ENCODE measurements around the gene SCEL.

The SCEL gene

GRCh38 chr13:77584106-77584505 lies 48.6 kb downstream of the SCEL start:
- Histone ChIP-seq H3K9me3 (ENCODE audit: control insufficient read depth, insufficient read depth, low read length) (no peaks in the 10 kb centered on the region), H3K27me3 (ENCODE audit: control insufficient read depth, low read length) (no peaks in the 10 kb centered on the region)

GRCh38 chr13:77595166-77595810 lies 59.8 kb downstream of the SCEL start:
- no peaks in the 10 kb centered on the region for H4K20me1 ChIP-seq (ENCODE audit: control insufficient read depth, insufficient read depth, low read depth, low read length)
- H3K79me2 ChIP-seq (ENCODE audit: control insufficient read depth, low read length), result no peaks in the 10 kb centered on the region
- no peaks in the 10 kb centered on the region for H3K9me3 ChIP-seq (ENCODE audit: control insufficient read depth, insufficient read depth, low read length)
- no peaks in the 10 kb centered on the region for H3F3A ChIP-seq (ENCODE audit: control insufficient read depth, insufficient read depth)
- no peak for TF ChIP-seq EZH2phosphoT487 (IDR thresholded peaks at IDR 0.05; ENCODE audit: borderline replicate concordance, low read length)
- no peak for TF ChIP-seq CTCF (IDR thresholded peaks at IDR 0.05; ENCODE audit: low read depth, low read length, poor library complexity, severe bottlenecking)
- no peak overlapping the region for H3K4me3 ChIP-seq (ENCODE audit: low read length)
- no peak overlapping the region for H3K4me2 ChIP-seq (ENCODE audit: low read length)
- H3K27me3 ChIP-seq (ENCODE audit: control insufficient read depth, low read length), result peaks cover 10% of the 10 kb centered on the region; the same call in 1 of the 2 replicates
- no peaks in the 10 kb centered on the region for H3K4me1 ChIP-seq (ENCODE audit: control insufficient read depth, low read length)
- H3K36me3 ChIP-seq (ENCODE audit: control insufficient read depth, low read length), result no peaks in the 10 kb centered on the region
- H3K27ac ChIP-seq (ENCODE audit: low read depth, low read length), result no peak overlapping the region
- H3K9me2 ChIP-seq (replicated peaks; ENCODE audit: control insufficient read depth, low read length), result no peaks in the 10 kb centered on the region

More at GRCh38 chr13:77584106-77584505, 48.6 kb downstream of the SCEL start:
- Histone ChIP-seq H3K9me2 (replicated peaks; ENCODE audit: control insufficient read depth, low read length) (no peaks in the 10 kb centered on the region), H3K4me3 (ENCODE audit: low read length) (no peak overlapping the region), H3K27ac (ENCODE audit: low read depth, low read length) (no peak overlapping the region), H3F3A (ENCODE audit: control insufficient read depth, insufficient read depth) (no peaks in the 10 kb centered on the region), H4K20me1 (ENCODE audit: control insufficient read depth, insufficient read depth, low read depth, low read length) (no peaks in the 10 kb centered on the region), H3K36me3 (ENCODE audit: control insufficient read depth, low read length) (no peaks in the 10 kb centered on the region), H3K4me1 (ENCODE audit: control insufficient read depth, low read length) (no peaks in the 10 kb centered on the region), H3K79me2 (ENCODE audit: control insufficient read depth, low read length) (no peaks in the 10 kb centered on the region), H3K4me2 (ENCODE audit: low read length) (no peak overlapping the region)
- TF ChIP-seq CTCF (IDR thresholded peaks at IDR 0.05; ENCODE audit: low read depth, low read length, poor library complexity, severe bottlenecking), result no peak

GRCh38 chr13:77596777-77597176 lies 61.3 kb downstream of the SCEL start:
- Histone ChIP-seq H3K4me3 (ENCODE audit: low read length) (no peak overlapping the region), H3K79me2 (ENCODE audit: control insufficient read depth, low read length) (no peaks in the 10 kb centered on the region), H4K20me1 (ENCODE audit: control insufficient read depth, insufficient read depth, low read depth, low read length) (no peaks in the 10 kb centered on the region), H3K9me3 (ENCODE audit: control insufficient read depth, insufficient read depth, low read length) (no peaks in the 10 kb centered on the region), H3K27me3 (ENCODE audit: control insufficient read depth, low read length) (peaks cover 10% of the 10 kb centered on the region; the same call in 1 of the 2 replicates), H3K4me2 (ENCODE audit: low read length) (no peak overlapping the region), H3K9me2 (replicated peaks; ENCODE audit: control insufficient read depth, low read length) (no peaks in the 10 kb centered on the region), H3F3A (ENCODE audit: control insufficient read depth, insufficient read depth) (no peaks in the 10 kb centered on the region), H3K4me1 (ENCODE audit: control insufficient read depth, low read length) (no peaks in the 10 kb centered on the region), H3K36me3 (ENCODE audit: control insufficient read depth, low read length) (no peaks in the 10 kb centered on the region), H3K27ac (ENCODE audit: low read depth, low read length) (no peak overlapping the region)
- TF ChIP-seq CTCF (IDR thresholded peaks at IDR 0.05; ENCODE audit: low read depth, low read length, poor library complexity, severe bottlenecking) (no peak), EZH2phosphoT487 (IDR thresholded peaks at IDR 0.05; ENCODE audit: borderline replicate concordance, low read length) (no peak)

All from DOHH2 (cell line).